ENCODE data around the gene ARHGEF10L. TPM values are rescaled to one million over a fixed set of nuclear protein-coding genes. Genes with fewer than 3 reads are reported as not detected.
A peak's percentile ranks its signal among the peaks of the same experiment; 100 is the strongest.
"Not testable (repeated sequence)": the region's sequence is repeated elsewhere in the genome, so short reads cannot be mapped to it uniquely, and the experiment has no call there.

Gene ARHGEF10L
- polyA plus RNA-seq (2012; ENCODE audit: insufficient read depth, insufficient read length, low read depth), result 15.4 TPM

- Histone ChIP-seq H3K27me3 (no peaks in the 10 kb centered on the region), H3K4me3 (ENCODE audit: low read depth, low read length) (peak within 1 kb of the TSS; percentile 62), H3K9me3 (no peaks in the 10 kb centered on the region), H3K36me3 (no peaks in the 10 kb centered on the region), H3K4me1 (no peaks in the 10 kb centered on the region)
- TF ChIP-seq CTCF (IDR thresholded peaks at IDR 0.05; ENCODE audit: low read depth, low read length), result no peak
- peak; percentile 25 for DNase-seq
Measured at GRCh38 chr1:17539477-17540254, at the start of gene ARHGEF10L. Gene ARHGEF10L (plus strand): TSS chr1:17539698. CDS start chr1:17580596, 40,898 bp downstream.

- H3K4me1 ChIP-seq; DNase-seq; H3K27me3 ChIP-seq; H3K9me3 ChIP-seq; H3K4me3 ChIP-seq (ENCODE audit: low read depth, low read length); H3K36me3 ChIP-seq: not testable (repeated sequence)
Measured at GRCh38 chr1:17489768-17490417, 49.6 kb upstream of the ARHGEF10L start.

- H3K27me3 ChIP-seq; H3K36me3 ChIP-seq; H3K4me3 ChIP-seq (ENCODE audit: low read depth, low read length); H3K4me1 ChIP-seq; H3K9me3 ChIP-seq; DNase-seq: not testable (repeated sequence)
Measured at GRCh38 chr1:17490667-17491066, 48.8 kb upstream of the ARHGEF10L start.

GRCh38 chr1:17494114-17494729 is 45.3 kb upstream of the ARHGEF10L start:
- Histone ChIP-seq H3K9me3 (no peaks in the 10 kb centered on the region), H3K4me3 (ENCODE audit: low read depth, low read length) (no peak overlapping the region), H3K27me3 (no peaks in the 10 kb centered on the region), H3K4me1 (no peaks in the 10 kb centered on the region), H3K36me3 (no peaks in the 10 kb centered on the region)
- peak; percentile 81 for TF ChIP-seq CTCF (IDR thresholded peaks at IDR 0.05; ENCODE audit: low read depth, low read length)
- DNase-seq, result peak; percentile 66

GRCh38 chr1:17496419-17496818 is 43.1 kb upstream of the ARHGEF10L start:
- H3K36me3 ChIP-seq, result no peaks in the 10 kb centered on the region
- no peak overlapping the region for H3K4me3 ChIP-seq (ENCODE audit: low read depth, low read length)
- H3K4me1 ChIP-seq, result no peaks in the 10 kb centered on the region
- TF ChIP-seq CTCF (IDR thresholded peaks at IDR 0.05; ENCODE audit: low read depth, low read length), result no peak
- H3K27me3 ChIP-seq, result no peaks in the 10 kb centered on the region
- no peak for DNase-seq
- no peaks in the 10 kb centered on the region for H3K9me3 ChIP-seq

- no peak for DNase-seq
- Histone ChIP-seq H3K36me3 (no peaks in the 10 kb centered on the region), H3K9me3 (no peaks in the 10 kb centered on the region), H3K4me1 (no peaks in the 10 kb centered on the region; the same call in 1 of the 2 replicates), H3K4me3 (ENCODE audit: low read depth, low read length) (no peak overlapping the region), H3K27me3 (no peaks in the 10 kb centered on the region)
- no peak for TF ChIP-seq CTCF (IDR thresholded peaks at IDR 0.05; ENCODE audit: low read depth, low read length)
Measured at GRCh38 chr1:17498214-17498613, 41.3 kb upstream of the ARHGEF10L start.

All from BE2C (cell line).